Coronary artery (tissue), 2 donors: ENCODE data around the gene HEXIM1.

Experiments
- DNase-seq: peaks from one replicate; pipeline ENCODE4 v3.0.0-alpha.2; 2017; ENCODE audit warnings: low spot score
- H3K27ac ChIP-seq, 2 donors: fragments of 200-600 bp; sonication (generic); one replicate each; pipeline ENCODE4 v1.5.1; 2016 to 2019
- H3K4me3 ChIP-seq: fragments of 200-600 bp; sonication (generic); 2 replicates; pipeline ENCODE4 v1.5.1; 2016; ENCODE audit warnings: mild to moderate bottlenecking, moderate library complexity
- CTCF ChIP-seq: fragments of 200-600 bp; sonication (generic); IDR thresholded peaks from one replicate; pipeline ENCODE4 v1.5.1; 2019; ENCODE audit warnings: antibody characterized with exemption

HEXIM1 gene

GRCh38 chr17:45148183-45149036 lies at the start of gene HEXIM1:
Gene HEXIM1 (plus strand): TSS chr17:45148475. CDS start chr17:45149191, 716 bp downstream.
- no peak for TF ChIP-seq CTCF
- Histone ChIP-seq H3K4me3 (peak within 1 kb of the TSS; percentile 90), H3K27ac (peak within 1 kb of the TSS; percentile 96 to 99)
- peak; percentile 100 for DNase-seq

- Histone ChIP-seq H3K27ac (peak overlapping the region; percentile 24 to 89), H3K4me3 (no peak overlapping the region)
- DNase-seq, result peak; percentile 96
- TF ChIP-seq CTCF, result peak; percentile 89
Measured at GRCh38 chr17:45098869-45099616, 49.2 kb upstream of the HEXIM1 start.

- DNase-seq, result no peak
- H3K27ac ChIP-seq, result peak overlapping the region in 1 of 2 donors; percentile 46
- H3K4me3 ChIP-seq, result no peak overlapping the region
- TF ChIP-seq CTCF, result no peak
Measured at GRCh38 chr17:45101546-45101882, 46.8 kb upstream of the HEXIM1 start.

GRCh38 chr17:45101883-45102811 lies 46.1 kb upstream of the HEXIM1 start:
- H3K27ac ChIP-seq, result peak overlapping the region in 1 of 2 donors; percentile 46
- no peak for TF ChIP-seq CTCF
- no peak overlapping the region for H3K4me3 ChIP-seq
- DNase-seq, result no peak

- no peak for TF ChIP-seq CTCF
- no peak overlapping the region for H3K4me3 ChIP-seq
- peak overlapping the region in 1 of 2 donors; percentile 39 for H3K27ac ChIP-seq
- no peak for DNase-seq
Measured at GRCh38 chr17:45102856-45103255, 45.4 kb upstream of the HEXIM1 start.

- DNase-seq, result no peak
- no peak for TF ChIP-seq CTCF
- H3K27ac ChIP-seq, result no peak overlapping the region
- no peak overlapping the region for H3K4me3 ChIP-seq
Measured at GRCh38 chr17:45103269-45103795, 44.9 kb upstream of the HEXIM1 start.
